Ramos (cell line): ENCODE data around the gene CCDC171.
"Not testable (repeated sequence)": the region's sequence is repeated elsewhere in the genome, so short reads cannot be mapped to it uniquely, and the experiment has no call there.

Experiments
- in situ Hi-C: fragments of 300-500 bp; cut with MboI; formaldehyde crosslinking; loops from one replicate; pipeline ENCODE4 v1.14.3; 2022; ENCODE audit warnings: low sequenced_read_pairs; ENCODE audit not compliant: unreplicated experiment

CCDC171 gene

GRCh38 chr9:15552636-15553527 lies at the start of gene CCDC171:
CCDC171 (plus strand) TSS chr9:15553043; CDS start chr9:15564089, 11,046 bp downstream.
- in situ Hi-C loops: no loop called here

- in situ Hi-C loops: no loop called here
Measured at GRCh38 chr9:15505921-15506320, 46.9 kb upstream of the CCDC171 start.

GRCh38 chr9:15509931-15510788 lies 42.7 kb upstream of the CCDC171 start:
- in situ Hi-C loops: no loop called here

- in situ Hi-C loops: no loop called here
Measured at GRCh38 chr9:15510789-15511575, 41.9 kb upstream of the CCDC171 start, which contains the start of gene PSIP1. PSIP1 (minus strand) TSS chr9:15510970; CDS start chr9:15510188, 782 bp downstream.

GRCh38 chr9:15512204-15512603 lies 40.6 kb upstream of the CCDC171 start:
- in situ Hi-C loops: no loop called here

- in situ Hi-C loops: no loop called here
Measured at GRCh38 chr9:15512889-15513288, 40.0 kb upstream of the CCDC171 start.

- in situ Hi-C loops: no loop called here
Measured at GRCh38 chr9:15513335-15513734, 39.5 kb upstream of the CCDC171 start.

- in situ Hi-C loops: no loop called here
Measured at GRCh38 chr9:15519831-15520230, 33.0 kb upstream of the CCDC171 start.

- in situ Hi-C loops: no loop called here
Measured at GRCh38 chr9:15521254-15521653, 31.6 kb upstream of the CCDC171 start.

- in situ Hi-C loops: no loop called here
Measured at GRCh38 chr9:15522130-15522755, 30.6 kb upstream of the CCDC171 start.

- in situ Hi-C loops: no loop called here
Measured at GRCh38 chr9:15524845-15525455, 27.9 kb upstream of the CCDC171 start.

GRCh38 chr9:15525958-15526357 lies 26.9 kb upstream of the CCDC171 start:
- in situ Hi-C loops: no loop called here

GRCh38 chr9:15527035-15527434 lies 25.8 kb upstream of the CCDC171 start:
- in situ Hi-C loops: not testable (repeated sequence)

- in situ Hi-C loops: no loop called here
Measured at GRCh38 chr9:15529566-15530324, 23.1 kb upstream of the CCDC171 start.

- in situ Hi-C loops: no loop called here
Measured at GRCh38 chr9:15531380-15531779, 21.5 kb upstream of the CCDC171 start.

GRCh38 chr9:15541872-15542271 lies 11.0 kb upstream of the CCDC171 start:
- in situ Hi-C loops: no loop called here

- in situ Hi-C loops: no loop called here
Measured at GRCh38 chr9:15542624-15543023, 10.2 kb upstream of the CCDC171 start.

- in situ Hi-C loops: no loop called here
Measured at GRCh38 chr9:15543047-15543813, 9.6 kb upstream of the CCDC171 start.
